ENCODE measurements around the gene HMX1.

HMX1 gene

DNA sequence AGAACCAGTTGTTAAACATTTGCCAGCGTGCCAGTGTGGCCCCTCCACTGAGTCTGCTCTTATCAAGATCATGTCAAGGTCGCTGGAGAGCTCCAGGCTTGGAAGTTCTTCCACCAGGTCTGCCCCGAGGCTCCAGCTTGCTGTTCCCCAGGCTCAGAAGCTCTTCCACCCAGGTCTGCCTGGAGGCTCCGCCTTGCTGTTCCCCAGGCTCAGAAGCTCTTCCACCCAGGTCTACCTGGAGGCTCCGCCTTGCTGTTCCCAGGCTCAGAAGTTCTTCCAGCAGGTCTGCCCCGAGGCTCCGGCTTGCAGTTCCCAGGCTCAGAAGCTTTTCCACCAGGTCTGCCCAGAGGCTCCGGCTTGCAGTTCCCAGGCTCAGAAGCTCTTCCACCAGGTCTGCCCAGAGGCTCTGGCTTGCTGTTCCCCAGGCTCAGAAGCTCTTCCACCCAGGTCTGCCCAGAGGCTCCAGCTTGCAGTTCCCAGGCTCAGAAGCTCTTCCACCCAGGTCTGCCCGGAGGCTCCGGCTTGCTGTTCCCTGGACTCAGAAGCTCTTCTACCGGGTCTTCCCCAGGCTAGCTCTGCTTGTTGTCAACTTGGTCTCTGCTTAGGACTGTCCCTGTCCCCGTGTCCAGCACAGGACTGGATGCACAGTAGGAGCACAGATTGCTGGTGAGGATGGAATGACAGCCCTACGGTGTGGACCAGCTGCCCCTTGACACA lies 54.4 kb downstream of the HMX1 start:
- CTCF ChIA-PET, result no interaction called here
- Mint-ChIP-seq H3K27ac (no peak overlapping the region), H3K27me3 (no peaks in the 10 kb centered on the region), H3K36me3 (no peaks in the 10 kb centered on the region), H3K4me3 (no peak overlapping the region), H3K9me3 (no peaks in the 10 kb centered on the region), H3K4me1 (no peaks in the 10 kb centered on the region)
- DNase-seq, result peak; percentile 3
